Smooth muscle cell (in vitro differentiated cells): ENCODE measurements around the gene GMPR2. TPM values are rescaled to one million over a fixed set of nuclear protein-coding genes. Genes with fewer than 3 reads are reported as not detected.

Source experiments
- DNase-seq: peaks from one replicate; lab custom pipeline; 2025; ENCODE audit not compliant: unreplicated experiment; lab: John Stamatoyannopoulos, UW
- H2AFZ ChIP-seq: fragments of 200-600 bp; sonication (generic); 2 replicates; pipeline ENCODE4 v1.6.0; 2016; ENCODE audit warnings: antibody characterized with exemption, low read depth, mild to moderate bottlenecking
- H3F3A ChIP-seq: fragments of 200-600 bp; sonication (generic); 2 replicates; pipeline ENCODE4 v1.6.0; 2017; ENCODE audit warnings: antibody characterized with exemption, low read depth
- H3K27ac ChIP-seq: fragments of 200-600 bp; sonication (generic); 2 replicates; pipeline ENCODE4 v1.5.1; 2016; ENCODE audit warnings: low read depth, mild to moderate bottlenecking
- H3K27me3 ChIP-seq: fragments of 200-600 bp; sonication (generic); 2 replicates; pipeline ENCODE4 v1.6.1; 2016; ENCODE audit warnings: low read depth, mild to moderate bottlenecking
- H3K36me3 ChIP-seq: fragments of 200-600 bp; sonication (generic); 2 replicates; pipeline ENCODE4 v1.5.1; 2016; ENCODE audit warnings: low read depth
- H3K4me1 ChIP-seq: fragments of 200-600 bp; sonication (generic); 2 replicates; pipeline ENCODE4 v1.5.1; 2016; ENCODE audit warnings: low read depth
- H3K4me2 ChIP-seq: fragments of 200-600 bp; sonication (generic); 2 replicates; pipeline ENCODE4 v1.6.0; 2016; ENCODE audit warnings: mild to moderate bottlenecking
- H3K4me3 ChIP-seq: fragments of 200-600 bp; sonication (generic); 2 replicates; pipeline ENCODE4 v1.5.1; 2016; ENCODE audit warnings: mild to moderate bottlenecking
- H3K79me2 ChIP-seq: fragments of 200-600 bp; sonication (generic); 2 replicates; pipeline ENCODE4 v1.6.0; 2016; ENCODE audit warnings: low read depth, mild to moderate bottlenecking
- H3K9ac ChIP-seq: fragments of 200-600 bp; sonication (generic); 2 replicates; pipeline ENCODE4 v1.6.0; 2016; ENCODE audit warnings: low read depth
- H3K9me3 ChIP-seq: fragments of 200-600 bp; sonication (generic); replicated peaks from 2 replicates; pipeline ENCODE4 v1.5.1; 2016; ENCODE audit warnings: low read depth
- H4K20me1 ChIP-seq: fragments of 200-600 bp; sonication (generic); 2 replicates; pipeline ENCODE4 v1.6.0; 2016; ENCODE audit warnings: low read depth
- CTCF ChIP-seq: fragments of 200-600 bp; sonication (generic); IDR thresholded peaks from 2 replicates; pipeline ENCODE4 v1.5.1; 2017; ENCODE audit warnings: borderline replicate concordance, mild to moderate bottlenecking, antibody characterized with exemption; ENCODE audit not compliant: insufficient read depth, poor library complexity, severe bottlenecking
- WGBS: methylation state at CpG from one replicate; pipeline ENCODE4 v1.1.7; 2016; ENCODE audit warnings: low lambda C conversion rate; 5-methylcytosine and 5-hydroxymethylcytosine counted together
- polyA plus RNA-seq: library from polyadenylated mRNA; unstranded; fragments of >200 nt; fragmentation: Nextera tagmentation; extraction: Ambion mirVana; gene quantifications from 2 replicates; pipeline ENCODE4 v1.2.1, GENCODE V29; 2016
- total RNA-seq: library from RNA; depleted of rRNA; stranded (reverse); fragments of >200 nt; gene quantifications from 2 replicates; pipeline ENCODE4 v1.2.3, GENCODE V29; 2014

The GMPR2 gene
- total and polyA plus RNA-seq, 2 experiments from 2014 or later: 43.4 to 65.0 TPM

- H3K4me3 ChIP-seq: peak within 1 kb of the TSS; percentile 86
- H3K27ac ChIP-seq: peak within 1 kb of the TSS; percentile 95
- H3K4me2 ChIP-seq: peak within 1 kb of the TSS; percentile 87
- H3K4me1 ChIP-seq: peaks cover 10% of the 10 kb centered on the region
- H3K9ac ChIP-seq: peak within 1 kb of the TSS; percentile 99
- peaks cover 38% of the 10 kb centered on the region for H3K79me2 ChIP-seq
- H2AFZ ChIP-seq: peak within 1 kb of the TSS; percentile 73
- no peaks in the 10 kb centered on the region for H3F3A ChIP-seq
- no peaks in the 10 kb centered on the region for H3K36me3 ChIP-seq
- no peaks in the 10 kb centered on the region for H3K27me3 ChIP-seq
- TF ChIP-seq CTCF: no peak
- H4K20me1 ChIP-seq: no peaks in the 10 kb centered on the region
- WGBS: under 1% methylated on average over 83 of the region's 89 CpGs
- DNase-seq: peak; percentile 51
- no peaks in the 10 kb centered on the region for H3K9me3 ChIP-seq
Measured at GRCh38 chr14:24195186-24196070, 37.3 kb upstream of the GMPR2 start, which contains the start of gene TM9SF1. TSS of gene TM9SF1 (minus strand) at chr14:24195441. CDS start at chr14:24195019, 422 bp downstream.

DNA sequence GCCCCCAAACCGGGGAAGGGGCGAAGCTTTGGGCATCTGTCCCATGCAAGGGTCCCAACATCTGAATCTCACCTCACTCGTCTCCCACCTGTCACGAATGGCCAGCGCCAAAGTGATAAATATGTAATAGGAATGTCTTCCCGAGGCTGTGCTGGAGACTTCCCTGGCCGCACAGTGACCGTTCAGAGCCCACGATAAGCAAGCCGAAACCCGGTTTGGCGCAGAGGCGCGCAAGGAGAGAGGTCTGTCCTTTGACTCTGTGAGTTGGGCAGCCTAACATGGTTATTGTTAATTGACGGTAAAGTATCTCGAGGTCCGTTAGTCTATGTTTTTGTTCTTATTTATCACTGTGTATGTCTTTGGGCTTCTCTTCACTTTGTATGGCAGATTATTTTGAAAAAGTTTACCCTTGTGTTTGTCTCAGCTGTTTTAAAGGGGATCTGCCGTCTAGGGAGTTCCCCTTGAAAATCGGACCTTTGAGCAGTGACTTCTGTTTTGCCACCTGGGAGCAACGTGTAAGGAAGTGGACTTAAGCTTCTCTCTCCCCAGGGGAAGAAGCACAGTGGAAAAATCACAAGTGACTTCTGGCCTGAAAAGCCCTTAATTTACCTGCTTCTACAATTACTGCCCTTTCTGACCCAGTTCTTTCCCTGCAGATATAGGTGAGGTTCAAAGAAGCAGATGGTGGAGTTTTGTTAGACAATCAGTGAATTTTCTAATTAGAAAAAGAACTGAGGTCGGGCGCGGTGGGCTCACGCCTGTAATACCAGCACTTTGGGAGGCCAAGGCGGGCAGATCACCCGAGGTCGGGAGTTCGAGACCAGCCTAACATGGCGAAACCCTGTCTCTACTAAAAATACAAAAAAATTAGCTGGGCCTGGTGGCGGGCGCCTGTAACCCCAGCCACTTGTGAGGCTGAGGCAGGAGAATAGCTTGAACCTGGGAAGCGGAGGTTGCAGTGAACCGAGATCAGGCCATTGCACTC lies 36.4 kb upstream of the GMPR2 start:
- no peak for TF ChIP-seq CTCF
- peak overlapping the region; percentile 73 for H2AFZ ChIP-seq
- H4K20me1 ChIP-seq: no peaks in the 10 kb centered on the region
- no peaks in the 10 kb centered on the region for H3F3A ChIP-seq
- H3K36me3 ChIP-seq: no peaks in the 10 kb centered on the region
- H3K27me3 ChIP-seq: no peaks in the 10 kb centered on the region
- peak overlapping the region; percentile 95 for H3K27ac ChIP-seq
- 38% methylated on average over 33 of the region's 33 CpGs for WGBS
- H3K9me3 ChIP-seq: no peaks in the 10 kb centered on the region
- H3K4me3 ChIP-seq: peak overlapping the region; percentile 86
- peaks cover 10% of the 10 kb centered on the region for H3K4me1 ChIP-seq
- H3K79me2 ChIP-seq: peaks cover 38% of the 10 kb centered on the region
- peak overlapping the region; percentile 99 for H3K9ac ChIP-seq
- H3K4me2 ChIP-seq: peak overlapping the region; percentile 87
- no peak for DNase-seq

DNA sequence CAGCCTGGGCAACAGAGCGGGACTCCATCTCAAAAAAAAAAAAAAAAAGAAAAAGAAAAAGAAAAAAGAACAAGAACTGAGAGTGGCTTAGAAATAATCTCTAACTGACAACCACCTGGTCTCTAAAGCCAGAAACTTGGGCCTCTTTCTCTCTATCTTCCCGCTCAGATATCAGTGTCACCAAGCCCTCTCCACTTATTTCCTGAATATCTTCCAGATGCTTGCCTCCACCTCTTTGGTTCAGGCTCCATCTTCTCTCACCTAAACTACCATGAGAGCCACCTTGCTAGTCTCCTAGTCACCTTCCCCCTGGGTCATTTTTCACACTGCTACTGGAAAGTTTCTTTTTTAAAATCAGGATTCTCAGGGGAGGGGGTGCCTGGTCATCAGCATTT lies 35.7 kb upstream of the GMPR2 start:
- Histone ChIP-seq H3K9me3 (no peaks in the 10 kb centered on the region), H3K9ac (no peak overlapping the region), H3K4me2 (peak overlapping the region; percentile 87), H2AFZ (no peak overlapping the region), H3F3A (no peaks in the 10 kb centered on the region), H3K27me3 (no peaks in the 10 kb centered on the region), H3K27ac (peak overlapping the region; percentile 95), H3K79me2 (peaks cover 38% of the 10 kb centered on the region), H4K20me1 (no peaks in the 10 kb centered on the region), H3K4me3 (peak overlapping the region; percentile 86), H3K4me1 (peaks cover 10% of the 10 kb centered on the region), H3K36me3 (no peaks in the 10 kb centered on the region)
- no peak for TF ChIP-seq CTCF
- DNase-seq: no peak
- WGBS: 100% methylated on average over 2 of the region's 2 CpGs
